ENCODE results near the gene UFSP2.

- TF ChIP-seq CTCF (IDR thresholded peaks at IDR 0.05; ENCODE audit: insufficient read depth, low read depth, low read length) (no peak), EZH2 (IDR thresholded peaks at IDR 0.05; ENCODE audit: insufficient read depth, low read length) (no peak)
Measured at GRCh38 chr4:185351691-185352090, 74.1 kb downstream of the UFSP2 start.
